Measurements from ENCODE around the gene TM6SF1.

Gene TM6SF1

DNA sequence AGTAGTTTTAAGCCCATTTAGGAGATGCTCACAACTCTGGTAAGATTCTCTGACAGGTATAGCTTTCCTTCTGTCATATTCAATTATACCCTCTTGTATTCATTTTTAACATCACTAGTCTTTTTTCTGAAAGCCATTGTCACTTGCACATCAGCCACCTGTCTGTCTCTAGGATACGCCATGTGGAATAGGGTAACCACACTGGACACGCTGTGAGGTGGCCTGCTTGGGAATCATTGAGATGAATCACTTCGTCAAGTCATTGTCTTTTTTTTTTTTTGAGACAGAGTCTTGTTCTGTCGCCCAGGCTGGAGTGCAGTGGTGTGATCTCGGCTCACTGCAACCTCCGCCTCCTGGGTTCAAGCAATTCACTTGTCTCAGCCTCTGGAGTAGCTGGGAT is 7.4 kb downstream of the TM6SF1 start:
- TF ChIP-seq, protein P1, sequence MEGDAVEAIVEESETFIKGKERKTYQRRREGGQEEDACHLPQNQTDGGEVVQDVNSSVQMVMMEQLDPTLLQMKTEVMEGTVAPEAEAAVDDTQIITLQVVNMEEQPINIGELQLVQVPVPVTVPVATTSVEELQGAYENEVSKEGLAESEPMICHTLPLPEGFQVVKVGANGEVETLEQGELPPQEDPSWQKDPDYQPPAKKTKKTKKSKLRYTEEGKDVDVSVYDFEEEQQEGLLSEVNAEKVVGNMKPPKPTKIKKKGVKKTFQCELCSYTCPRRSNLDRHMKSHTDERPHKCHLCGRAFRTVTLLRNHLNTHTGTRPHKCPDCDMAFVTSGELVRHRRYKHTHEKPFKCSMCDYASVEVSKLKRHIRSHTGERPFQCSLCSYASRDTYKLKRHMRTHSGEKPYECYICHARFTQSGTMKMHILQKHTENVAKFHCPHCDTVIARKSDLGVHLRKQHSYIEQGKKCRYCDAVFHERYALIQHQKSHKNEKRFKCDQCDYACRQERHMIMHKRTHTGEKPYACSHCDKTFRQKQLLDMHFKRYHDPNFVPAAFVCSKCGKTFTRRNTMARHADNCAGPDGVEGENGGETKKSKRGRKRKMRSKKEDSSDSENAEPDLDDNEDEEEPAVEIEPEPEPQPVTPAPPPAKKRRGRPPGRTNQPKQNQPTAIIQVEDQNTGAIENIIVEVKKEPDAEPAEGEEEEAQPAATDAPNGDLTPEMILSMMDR (IDR thresholded peaks at IDR 0.05; ENCODE audit: extremely low read depth, insufficient read depth, missing control alignments) = no peak
- no peak for DNase-seq (ENCODE audit: low spot score)
- in situ Hi-C loops (cut with MboI; ENCODE audit: low pct_unique_long_range_greater_than_20kb, low sequenced_read_pairs, unreplicated experiment) = no loop called here

DNA sequence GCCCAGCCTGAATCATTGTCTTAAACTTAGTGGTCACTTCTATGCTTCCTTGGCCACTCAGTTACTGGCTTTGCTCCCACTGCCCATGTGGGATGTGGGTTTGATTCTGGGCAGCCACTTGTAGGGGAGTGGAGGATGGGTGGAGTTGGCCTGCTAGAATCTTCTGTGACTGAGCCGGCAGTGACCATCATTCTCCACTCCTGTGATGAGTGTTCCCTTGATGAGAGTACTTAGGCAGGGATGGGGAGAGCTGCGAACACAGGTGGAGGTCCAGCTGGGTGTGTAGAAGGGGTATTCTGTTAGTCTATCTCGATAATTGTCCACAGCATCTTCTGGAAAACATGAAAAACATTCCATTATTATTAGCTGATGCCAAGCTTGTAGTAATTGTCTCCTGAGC is 8.0 kb downstream of the TM6SF1 start:
- DNase-seq (ENCODE audit: low spot score) = no peak
- in situ Hi-C loops (cut with MboI; ENCODE audit: low pct_unique_long_range_greater_than_20kb, low sequenced_read_pairs, unreplicated experiment) = no loop called here
- TF ChIP-seq, protein P1 (IDR thresholded peaks at IDR 0.05; ENCODE audit: extremely low read depth, insufficient read depth, missing control alignments) = no peak

DNA sequence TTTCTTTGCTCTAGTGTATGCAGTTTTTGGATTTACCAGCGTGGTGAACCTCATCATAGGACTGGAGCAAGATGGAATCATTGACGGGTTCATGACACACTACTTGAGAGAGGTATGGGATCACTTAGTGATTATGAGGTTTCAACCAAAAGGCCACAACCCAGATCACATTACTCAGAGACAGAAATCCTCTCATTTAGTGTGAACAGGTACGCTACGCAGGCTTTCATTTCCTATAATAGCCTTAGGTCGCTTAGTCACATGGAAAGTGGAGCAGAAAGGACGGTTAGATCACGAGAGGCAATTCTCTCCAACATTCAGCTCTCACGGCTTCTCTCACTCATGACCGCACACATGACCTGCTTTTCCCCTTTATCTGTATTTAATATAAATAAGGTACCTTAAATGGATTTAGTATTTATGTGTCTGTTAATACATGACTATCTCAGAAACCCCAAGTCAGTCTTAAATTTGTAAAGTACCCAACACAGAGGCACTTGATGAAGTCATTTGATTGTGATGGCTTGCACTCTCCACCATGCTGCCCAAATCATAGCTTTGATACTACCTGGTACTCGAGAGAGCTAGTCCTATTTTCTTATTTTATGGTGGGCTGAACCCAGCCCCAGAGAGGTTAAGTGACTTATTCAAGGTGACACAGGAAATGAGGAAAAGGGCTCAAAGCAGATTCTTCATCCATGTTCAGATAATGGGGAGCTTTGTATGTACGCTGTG is 8.6 kb downstream of the TM6SF1 start:
- in situ Hi-C loops (cut with MboI; ENCODE audit: low pct_unique_long_range_greater_than_20kb, low sequenced_read_pairs, unreplicated experiment) = no loop called here
- TF ChIP-seq, protein P1 (IDR thresholded peaks at IDR 0.05; ENCODE audit: extremely low read depth, insufficient read depth, missing control alignments) = no peak
- DNase-seq (ENCODE audit: low spot score) = peak; percentile 54

DNA sequence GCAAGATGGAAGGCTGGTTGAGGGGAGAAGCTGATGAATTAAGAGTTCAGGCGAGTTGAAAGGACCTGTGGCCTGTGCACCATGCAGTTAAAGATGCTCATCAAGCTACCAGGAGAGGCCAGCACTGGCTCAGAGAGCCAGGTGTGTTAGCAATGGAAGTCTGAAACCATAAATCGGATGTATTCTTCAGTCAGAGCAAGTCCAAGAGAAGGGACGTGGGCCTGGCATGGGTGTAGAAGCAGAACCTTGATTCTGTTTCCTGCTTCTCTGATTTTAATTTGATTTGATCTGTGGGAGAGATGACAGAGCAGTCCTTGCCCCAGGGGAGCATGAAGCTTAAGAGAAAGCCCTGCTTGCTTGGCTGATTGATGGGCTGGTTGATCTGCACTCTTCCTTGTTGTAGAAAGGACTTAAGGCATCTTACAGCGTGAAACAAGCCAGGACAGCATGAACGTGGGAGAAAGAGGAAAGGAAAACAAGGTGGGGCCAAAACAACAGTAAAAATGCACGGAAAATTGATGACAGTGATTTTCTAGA is 10.9 kb downstream of the TM6SF1 start:
- TF ChIP-seq, protein P1 (IDR thresholded peaks at IDR 0.05; ENCODE audit: extremely low read depth, insufficient read depth, missing control alignments) = no peak
- no peak for DNase-seq (ENCODE audit: low spot score)
- in situ Hi-C loops (cut with MboI; ENCODE audit: low pct_unique_long_range_greater_than_20kb, low sequenced_read_pairs, unreplicated experiment) = no loop called here

DNA sequence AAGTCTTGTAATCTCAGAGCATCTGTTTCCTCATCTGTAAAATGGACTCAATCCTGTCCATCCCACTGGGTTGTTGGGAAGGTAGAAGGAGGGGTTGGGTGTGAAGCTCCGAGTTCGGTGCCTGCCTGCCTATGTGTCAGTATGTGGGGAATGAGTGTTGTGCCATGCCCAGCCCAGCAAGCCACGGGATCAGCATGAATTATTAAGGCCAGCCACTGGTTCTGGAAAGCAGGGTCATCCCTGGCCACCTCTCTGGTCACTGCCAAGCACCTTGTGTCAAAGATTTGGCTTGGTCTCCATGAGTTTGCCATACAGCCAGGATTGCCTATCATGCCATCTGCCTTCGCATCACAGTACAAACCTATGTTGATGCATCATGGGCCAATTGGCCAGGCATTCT is 11.5 kb downstream of the TM6SF1 start:
- in situ Hi-C loops (cut with MboI; ENCODE audit: low pct_unique_long_range_greater_than_20kb, low sequenced_read_pairs, unreplicated experiment) = no loop called here
- TF ChIP-seq, protein P1 (IDR thresholded peaks at IDR 0.05; ENCODE audit: extremely low read depth, insufficient read depth, missing control alignments) = no peak
- DNase-seq (ENCODE audit: low spot score) = no peak

DNA sequence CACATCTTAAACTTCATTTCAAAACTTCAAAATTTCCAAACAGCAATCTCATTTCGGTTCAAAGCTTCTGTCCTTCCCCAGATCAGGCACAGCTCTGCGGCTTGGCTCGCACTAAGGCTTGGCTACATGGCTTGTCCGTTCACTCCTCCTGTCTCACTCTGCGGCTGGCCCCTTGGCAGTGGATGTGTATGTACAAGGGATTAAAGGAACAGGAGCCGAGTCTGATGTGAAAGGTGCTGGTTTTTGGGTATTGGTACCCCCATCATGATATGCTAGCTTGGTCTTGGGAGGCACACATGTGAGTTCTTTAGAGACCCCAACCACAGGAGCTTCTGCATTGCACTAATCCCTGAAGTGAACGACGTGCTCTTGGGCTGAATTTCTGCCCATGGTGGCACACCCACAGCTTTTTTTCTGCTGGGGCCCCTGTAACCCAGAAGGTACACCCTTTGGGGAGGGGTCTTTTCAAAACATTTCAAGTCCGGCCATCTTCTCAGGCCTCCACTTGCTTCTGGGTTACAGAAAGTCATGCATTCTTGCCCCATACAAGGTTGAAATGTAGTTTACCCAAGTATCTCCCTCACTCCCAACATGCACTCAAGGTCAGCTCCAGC is 12.6 kb downstream of the TM6SF1 start:
- DNase-seq (ENCODE audit: low spot score) = no peak
- in situ Hi-C loops (cut with MboI; ENCODE audit: low pct_unique_long_range_greater_than_20kb, low sequenced_read_pairs, unreplicated experiment) = no loop called here
- TF ChIP-seq, protein P1 (IDR thresholded peaks at IDR 0.05; ENCODE audit: extremely low read depth, insufficient read depth, missing control alignments) = no peak

Measured in GM13977 (cell line).